HepG2 (cell line): ENCODE measurements around the gene RTBDN. TPM values are rescaled to one million over a fixed set of nuclear protein-coding genes. Genes with fewer than 3 reads are reported as not detected.

ENCODE experiments used
- ELF1 ChIP-seq: sonication (generic); formaldehyde crosslinking; IDR thresholded peaks from 2 replicates; pipeline ENCODE4 v1.4.0; 2020; ENCODE audit warnings: missing genetic modification reagents
- ETV5 ChIP-seq: IDR thresholded peaks from 2 replicates; pipeline ENCODE4 v1.6.1; 2018; ENCODE audit warnings: missing biosample characterization, missing genetic modification reagents, inconsistent platforms, borderline replicate concordance
- GRHL1 ChIP-seq: sonication (generic); formaldehyde crosslinking; conservative IDR thresholded peaks from 2 replicates; pipeline ENCODE4 v1.8.0; 2022; ENCODE audit warnings: missing genetic modification reagents
- HMGXB4 ChIP-seq, 2 experiments: sonication (generic) in 1 of 2; formaldehyde crosslinking in 1 of 2; IDR thresholded peaks; 2 replicates each; pipeline versions ENCODE4 v1.4.0 to v1.6.1; 2018 to 2020; ENCODE audit warnings: missing genetic modification reagents in 2 of 2, borderline replicate concordance in 1 of 2, low read depth in 1 of 2, mild to moderate bottlenecking in 1 of 2, missing biosample characterization in 1 of 2
- JARID2 ChIP-seq: sonication (generic); formaldehyde crosslinking; IDR thresholded peaks from 2 replicates; pipeline ENCODE4 v1.8.1; 2023; ENCODE audit warnings: missing genetic modification reagents, inconsistent platforms; ENCODE audit not compliant: insufficient replicate concordance
- KDM2A ChIP-seq: sonication (generic); formaldehyde crosslinking; IDR thresholded peaks from 2 replicates; pipeline ENCODE4 v1.4.0; 2020; ENCODE audit warnings: low read depth, missing genetic modification reagents, borderline replicate concordance
- MTF2 ChIP-seq: sonication (generic); formaldehyde crosslinking; IDR thresholded peaks from 2 replicates; pipeline ENCODE4 v1.5.0; 2020; ENCODE audit warnings: missing genetic modification reagents, borderline replicate concordance
- NR0B2 ChIP-seq: sonication (generic); formaldehyde crosslinking; IDR thresholded peaks from 2 replicates; pipeline ENCODE4 v1.4.0; 2020; ENCODE audit warnings: mild to moderate bottlenecking, missing genetic modification reagents
- PLRG1 ChIP-seq: fragments of 450-650 bp; conservative IDR thresholded peaks from 2 replicates; pipeline ENCODE4 v1.6.1; 2016
- RERE ChIP-seq: IDR thresholded peaks from 2 replicates; pipeline ENCODE4 v1.6.1; 2016; ENCODE audit warnings: low read depth, missing genetic modification reagents, missing compliant biosample characterization
- SATB2 ChIP-seq: sonication (generic); formaldehyde crosslinking; IDR thresholded peaks from 2 replicates; pipeline ENCODE4 v1.5.0; 2020; ENCODE audit warnings: missing genetic modification reagents
- ZBTB42 ChIP-seq: sonication (generic); formaldehyde crosslinking; IDR thresholded peaks from 2 replicates; pipeline ENCODE4 v1.5.0; 2020; ENCODE audit warnings: mild to moderate bottlenecking, missing genetic modification reagents
- ZBTB7B ChIP-seq: sonication (generic); formaldehyde crosslinking; IDR thresholded peaks from 2 replicates; pipeline ENCODE4 v1.4.0; 2020; ENCODE audit warnings: missing genetic modification reagents
- ZNF101 ChIP-seq: sonication (generic); formaldehyde crosslinking; IDR thresholded peaks from 2 replicates; pipeline ENCODE4 v1.4.0; 2020; ENCODE audit warnings: mild to moderate bottlenecking, low read depth, missing genetic modification reagents, borderline replicate concordance
- ZNF121 ChIP-seq: sonication (generic); formaldehyde crosslinking; IDR thresholded peaks from 2 replicates; pipeline ENCODE4 v1.5.0; 2020; ENCODE audit warnings: mild to moderate bottlenecking, missing genetic modification reagents
- ZNF235 ChIP-seq: sonication (generic); formaldehyde crosslinking; IDR thresholded peaks from 2 replicates; pipeline ENCODE4 v1.8.1; 2023; ENCODE audit warnings: mild to moderate bottlenecking, missing genetic modification reagents, borderline replicate concordance
- ZNF776 ChIP-seq: sonication (generic); formaldehyde crosslinking; IDR thresholded peaks from 2 replicates; pipeline ENCODE4 v1.4.0; 2020; ENCODE audit warnings: mild to moderate bottlenecking, missing genetic modification reagents
- polyA plus RNA-seq, 8 experiments: library from polyadenylated mRNA; depleted of rRNA in 3 of 8; stranded (reverse) in 7 of 8; unstranded in 1 of 8; fragments of >200 nt; fragmentation: Illumina TruSeq in 4 of 8; extraction: Trizol in 4 of 8; gene quantifications; 2 replicates each; pipeline versions ENCODE4 v1.2.1 to v1.2.3, GENCODE V29; 2011 to 2016; ENCODE audit warnings: low read depth in 4 of 8, missing spikeins in 1 of 8, mixed read lengths in 1 of 8; ENCODE audit not compliant: insufficient read depth in 1 of 8
- total RNA-seq, 5 experiments: library from RNA; depleted of rRNA; stranded (reverse); fragments of >200 nt; fragmentation: Illumina TruSeq; extraction: Trizol; gene quantifications; 2 replicates each; pipeline ENCODE4 v1.2.3, GENCODE V29; 2016; ENCODE audit warnings: low read depth in 1 of 5

RTBDN gene
- total and polyA plus RNA-seq, 2 of the 13 experiments (the other 11 are each of a cell fraction or from before 2014, with no cell fraction given) = 0.27 to 0.48 TPM

GRCh38 chr19:12825254-12826131 lies 8.9 kb downstream of the RTBDN start (continued):
- TF ChIP-seq RERE (CRISPR knock-in tag) (0 out of 2 replicates have a peak, but pooled peaks have one; percentile 31), SATB2 (CRISPR knock-in tag) (no peak), GRHL1 (CRISPR knock-in tag) (no peak), JARID2 (CRISPR knock-in tag) (no peak), NR0B2 (CRISPR knock-in tag) (peak; percentile 18; the same call in 1 of the 2 replicates), MTF2 (CRISPR knock-in tag) (no peak), ZNF121 (no peak), ELF1 (CRISPR knock-in tag) (no peak), ZBTB7B (CRISPR knock-in tag) (peak; percentile 59; the same call in 1 of the 2 replicates), PLRG1 (no peak), KDM2A (CRISPR knock-in tag) (peak; percentile 73; the same call in 1 of the 2 replicates), ZNF776 (CRISPR knock-in tag) (no peak), HMGXB4 (CRISPR knock-in tag; IDR thresholded peaks at IDR 0.05; ENCODE audit: borderline replicate concordance in 1 of 2, low read depth in 1 of 2) (peak; percentile 74 to 85), ZBTB42 (CRISPR knock-in tag) (no peak), ZNF101 (CRISPR knock-in tag) (no peak), ZNF235 (CRISPR knock-in tag) (no peak), ETV5 (CRISPR knock-in tag) (no peak)
